WERI-Rb-1 (cell line): ENCODE measurements around the gene COL4A1.

Source experiments
- DNase-seq: peaks from one replicate; pipeline ENCODE4 v3.0.0-alpha.2; 2020
- H3K27ac ChIP-seq: fragments of 250-450 bp; sonication (Bioruptor Pico); 2 replicates; pipeline ENCODE4 v1.5.1; 2020; ENCODE audit warnings: mild to moderate bottlenecking, moderate library complexity
- H3K27me3 ChIP-seq: fragments of 250-450 bp; sonication (Bioruptor Pico); 2 replicates; pipeline ENCODE4 v1.5.1; 2021; ENCODE audit warnings: mild to moderate bottlenecking, low read depth, moderate library complexity; ENCODE audit not compliant: insufficient read depth, severe bottlenecking
- H3K36me3 ChIP-seq: fragments of 250-450 bp; sonication (Bioruptor Pico); 2 replicates; pipeline ENCODE4 v1.5.1; 2020; ENCODE audit warnings: mild to moderate bottlenecking, moderate library complexity
- H3K4me3 ChIP-seq: 2 replicates; pipeline ENCODE4 v1.5.1; 2011; ENCODE audit warnings: low read depth, mild to moderate bottlenecking, control low read depth, low read length
- H3K9me3 ChIP-seq: fragments of 250-450 bp; sonication (Bioruptor Pico); 2 replicates; pipeline ENCODE4 v1.5.1; 2021; ENCODE audit warnings: mild to moderate bottlenecking, moderate library complexity; ENCODE audit not compliant: severe bottlenecking
- TF ChIP-seq, protein P1 (sequence below): IDR thresholded peaks from 2 replicates; pipeline ENCODE4 v1.5.1; 2011; ENCODE audit warnings: low read depth, mild to moderate bottlenecking, control low read depth, inconsistent platforms, low read length

The COL4A1 gene

DNA sequence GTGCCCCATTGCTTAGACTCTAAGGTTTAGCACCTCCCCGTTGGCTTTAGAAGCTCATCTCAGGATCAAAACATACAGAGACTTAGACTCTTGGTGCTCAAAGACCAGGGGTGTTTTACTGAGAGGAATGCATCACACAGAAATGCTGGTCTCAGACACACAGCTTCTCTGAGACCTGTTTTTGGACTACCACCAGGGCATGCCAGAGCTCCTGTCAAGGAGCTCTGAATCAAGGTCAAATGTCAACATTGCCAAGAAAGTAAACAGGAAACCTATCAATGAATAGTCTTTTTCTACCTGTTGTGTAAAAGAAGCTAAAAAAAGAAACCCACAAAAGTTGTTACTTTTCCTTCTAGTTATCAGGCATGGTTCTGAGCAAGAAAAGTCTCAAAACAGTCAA lies 149.2 kb downstream of the COL4A1 start:
- Histone ChIP-seq H3K36me3 (peaks cover 8% of the 10 kb centered on the region; the same call in 1 of the 2 replicates), H3K27ac (no peak overlapping the region), H3K27me3 (no peaks in the 10 kb centered on the region), H3K4me3 (no peak overlapping the region), H3K9me3 (no peaks in the 10 kb centered on the region)
- DNase-seq: no peak
- TF ChIP-seq, protein P1, sequence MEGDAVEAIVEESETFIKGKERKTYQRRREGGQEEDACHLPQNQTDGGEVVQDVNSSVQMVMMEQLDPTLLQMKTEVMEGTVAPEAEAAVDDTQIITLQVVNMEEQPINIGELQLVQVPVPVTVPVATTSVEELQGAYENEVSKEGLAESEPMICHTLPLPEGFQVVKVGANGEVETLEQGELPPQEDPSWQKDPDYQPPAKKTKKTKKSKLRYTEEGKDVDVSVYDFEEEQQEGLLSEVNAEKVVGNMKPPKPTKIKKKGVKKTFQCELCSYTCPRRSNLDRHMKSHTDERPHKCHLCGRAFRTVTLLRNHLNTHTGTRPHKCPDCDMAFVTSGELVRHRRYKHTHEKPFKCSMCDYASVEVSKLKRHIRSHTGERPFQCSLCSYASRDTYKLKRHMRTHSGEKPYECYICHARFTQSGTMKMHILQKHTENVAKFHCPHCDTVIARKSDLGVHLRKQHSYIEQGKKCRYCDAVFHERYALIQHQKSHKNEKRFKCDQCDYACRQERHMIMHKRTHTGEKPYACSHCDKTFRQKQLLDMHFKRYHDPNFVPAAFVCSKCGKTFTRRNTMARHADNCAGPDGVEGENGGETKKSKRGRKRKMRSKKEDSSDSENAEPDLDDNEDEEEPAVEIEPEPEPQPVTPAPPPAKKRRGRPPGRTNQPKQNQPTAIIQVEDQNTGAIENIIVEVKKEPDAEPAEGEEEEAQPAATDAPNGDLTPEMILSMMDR: no peak

DNA sequence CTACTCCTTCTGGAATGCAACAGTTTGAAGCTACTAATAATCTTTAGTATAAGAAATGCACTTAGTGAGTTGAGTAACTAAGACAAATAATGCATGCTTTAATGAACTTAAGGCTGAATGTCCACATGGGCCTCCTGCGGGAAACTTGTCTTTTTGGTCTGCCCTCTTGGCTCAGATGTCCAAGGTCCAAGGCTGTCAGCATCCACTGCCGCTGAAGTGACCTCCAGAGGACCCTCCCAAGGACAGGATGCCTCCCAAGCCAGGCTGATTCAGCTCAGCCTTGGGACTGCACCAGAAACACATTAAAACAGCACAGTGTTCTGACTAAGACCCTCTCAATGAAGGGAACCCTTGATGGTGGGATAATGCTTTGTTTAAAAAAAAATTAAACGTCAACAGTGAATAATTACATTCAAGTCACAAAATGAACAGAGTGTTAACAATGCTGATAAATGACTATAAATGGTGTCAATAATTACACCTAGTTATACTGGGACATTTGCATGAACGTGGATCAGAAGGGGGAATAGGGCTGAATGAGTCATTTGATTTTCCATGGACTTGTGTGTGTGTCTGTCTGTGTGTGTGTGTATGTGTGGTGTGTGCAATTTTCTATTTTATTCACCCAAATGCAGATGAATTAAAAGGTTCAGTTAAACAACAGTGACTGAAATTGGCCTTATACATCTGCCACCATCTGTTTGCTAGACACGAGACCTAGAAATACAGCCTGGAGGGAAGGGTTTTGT lies 150.5 kb downstream of the COL4A1 start:
- DNase-seq: no peak
- TF ChIP-seq, protein P1: no peak
- Histone ChIP-seq H3K36me3 (peaks cover 7% of the 10 kb centered on the region; the same call in 1 of the 2 replicates), H3K9me3 (no peaks in the 10 kb centered on the region), H3K27me3 (no peaks in the 10 kb centered on the region), H3K27ac (no peak overlapping the region), H3K4me3 (no peak overlapping the region)

DNA sequence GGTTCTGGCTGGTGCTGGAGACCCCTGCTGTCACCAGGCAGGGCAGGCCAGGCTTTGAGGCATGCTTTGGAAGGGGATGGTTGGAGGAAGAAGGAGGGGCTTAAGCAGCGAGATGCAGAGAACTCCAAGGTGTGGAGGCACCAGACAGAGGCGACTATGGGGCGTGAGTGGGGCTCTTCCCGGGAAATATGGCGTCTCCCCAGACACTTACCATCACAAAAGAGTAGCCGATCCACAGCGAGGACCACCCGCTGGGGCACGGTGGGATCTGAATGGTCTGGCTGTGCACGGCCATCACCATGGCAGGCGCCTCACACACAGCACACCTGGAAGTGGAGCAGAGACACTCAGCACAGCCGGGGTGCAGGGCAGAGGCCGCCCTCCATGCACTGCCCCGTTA lies 151.9 kb downstream of the COL4A1 start:
- TF ChIP-seq, protein P1: no peak
- Histone ChIP-seq H3K36me3 (no peaks in the 10 kb centered on the region), H3K4me3 (no peak overlapping the region), H3K27me3 (no peaks in the 10 kb centered on the region), H3K9me3 (no peaks in the 10 kb centered on the region), H3K27ac (no peak overlapping the region)
- no peak for DNase-seq

DNA sequence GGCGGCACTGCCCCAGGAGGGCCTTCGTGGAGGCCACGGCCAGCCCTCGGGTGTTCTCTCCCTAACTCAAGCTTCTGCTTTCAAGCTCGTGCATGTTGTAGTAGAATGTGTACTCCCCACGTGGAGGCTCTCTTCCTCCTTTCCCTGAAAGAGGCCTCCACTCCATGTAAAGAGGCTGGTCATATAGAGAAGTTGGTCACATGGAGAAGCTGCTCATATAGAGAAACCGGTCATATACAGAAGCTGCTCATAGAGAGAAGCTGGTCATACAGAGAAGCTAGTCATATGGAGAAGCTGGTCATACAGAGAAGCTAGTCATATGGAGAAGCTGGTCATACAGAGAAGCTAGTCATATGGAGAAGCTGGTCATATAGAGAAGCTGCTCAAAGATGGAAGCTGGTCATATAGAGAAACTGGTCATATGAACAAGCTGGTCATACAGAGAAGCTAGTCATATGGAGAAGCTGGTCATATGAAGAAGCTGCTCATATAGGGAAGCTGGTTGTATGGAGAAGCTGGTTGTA lies 152.5 kb downstream of the COL4A1 start:
- no peak overlapping the region for H3K4me3 ChIP-seq
- TF ChIP-seq, protein P1: no peak
- no peaks in the 10 kb centered on the region for H3K27me3 ChIP-seq
- no peak for DNase-seq
- H3K36me3 ChIP-seq: no peaks in the 10 kb centered on the region
- H3K9me3 ChIP-seq: no peaks in the 10 kb centered on the region
- H3K27ac ChIP-seq: no peak overlapping the region

DNA sequence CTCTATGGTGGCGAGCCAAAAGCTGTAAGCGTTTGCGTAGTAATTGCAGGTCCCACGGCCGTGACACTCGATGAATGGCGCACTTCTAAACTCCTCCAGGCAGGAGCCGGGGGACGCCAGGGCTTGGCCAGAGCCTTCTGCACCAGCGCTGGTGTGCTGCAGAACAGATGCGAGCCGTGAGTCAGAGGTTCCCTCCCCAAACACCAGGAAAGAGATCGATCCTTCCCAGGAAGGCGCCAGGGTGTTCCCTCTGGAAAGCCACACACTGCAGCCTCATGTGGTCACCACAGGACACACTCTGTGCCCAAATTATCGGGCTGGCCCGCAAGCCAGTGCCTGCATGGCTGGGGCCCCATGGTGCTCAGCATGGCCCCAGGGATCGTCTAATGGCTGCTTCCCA lies 154.6 kb downstream of the COL4A1 start:
- H3K27ac ChIP-seq: no peak overlapping the region
- H3K4me3 ChIP-seq: no peak overlapping the region
- H3K27me3 ChIP-seq: no peaks in the 10 kb centered on the region
- H3K9me3 ChIP-seq: no peaks in the 10 kb centered on the region
- DNase-seq: no peak
- no peaks in the 10 kb centered on the region for H3K36me3 ChIP-seq
- TF ChIP-seq, protein P1: no peak

DNA sequence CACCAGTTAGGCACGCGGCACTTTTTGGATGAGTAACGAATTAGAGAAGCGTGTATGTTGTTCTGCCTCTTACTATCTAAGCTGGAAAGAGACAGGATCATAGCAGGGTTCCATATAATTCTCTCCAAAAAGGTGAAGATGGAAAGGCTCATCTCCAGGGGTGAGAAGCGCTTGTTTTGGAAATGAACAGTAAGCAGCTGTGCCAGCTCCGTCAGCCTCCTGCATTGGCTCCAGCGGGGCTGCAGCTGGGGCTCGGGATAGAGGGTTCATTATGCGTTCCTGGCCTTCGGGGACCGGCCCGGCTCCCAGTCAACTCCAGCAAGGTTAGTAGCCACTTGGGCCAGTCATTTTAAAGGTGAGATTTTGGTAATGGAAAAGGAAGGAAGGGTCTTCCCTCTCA lies 155.5 kb downstream of the COL4A1 start:
- H3K36me3 ChIP-seq: no peaks in the 10 kb centered on the region
- H3K27ac ChIP-seq: no peak overlapping the region
- H3K4me3 ChIP-seq: no peak overlapping the region
- no peaks in the 10 kb centered on the region for H3K27me3 ChIP-seq
- TF ChIP-seq, protein P1: no peak
- H3K9me3 ChIP-seq: no peaks in the 10 kb centered on the region
- DNase-seq: no peak
